Omental fat pad (tissue), 4 donors: ENCODE measurements around the gene VWF. TPM values are rescaled to one million over a fixed set of nuclear protein-coding genes. Genes with fewer than 3 reads are reported as not detected.

Experiments used
- ATAC-seq: fragments of 150-250 bp; one replicate; pipeline ENCODE4 v1.9.1; 2016; ENCODE audit warnings: mild to moderate bottlenecking, moderate library complexity; ENCODE audit not compliant: low FRiP score
- DNase-seq: peaks from one replicate; pipeline ENCODE4 v3.0.0-alpha.2; 2019; ENCODE audit warnings: low spot score
- CTCF ChIP-seq, 3 donors: fragments of 450-650 bp; IDR thresholded peaks; one replicate each; pipeline ENCODE4 v1.5.1; 2016 to 2017; ENCODE audit warnings: antibody characterized with exemption in 3 of 3, mild to moderate bottlenecking in 3 of 3, moderate library complexity in 2 of 3
- total RNA-seq, 4 donors: library from RNA; depleted of rRNA; stranded (reverse); fragments of >200 nt; gene quantifications; one replicate each; pipeline ENCODE4 v1.1.0, GENCODE V29; 2016

Gene VWF
- total RNA-seq, 4 donors from 2014 or later, result 78.4 to 1,203 (median 422) TPM

GRCh38 chr12:6065863-6066199, 58.6 kb downstream of the VWF start:
- no peak for TF ChIP-seq CTCF (IDR thresholded peaks at IDR 0.05)
- no peak for ATAC-seq
- no peak for DNase-seq

GRCh38 chr12:6065131-6065862, 59.2 kb downstream of the VWF start:
- no peak for ATAC-seq
- no peak for DNase-seq
- no peak for TF ChIP-seq CTCF (IDR thresholded peaks at IDR 0.05)

GRCh38 chr12:6062757-6063735, 61.4 kb downstream of the VWF start:
- DNase-seq (no peak), ATAC-seq (no peak)
- peak in 1 of 3 donors; percentile 66 for TF ChIP-seq CTCF (IDR thresholded peaks at IDR 0.05)

GRCh38 chr12:6062395-6062756, 62.1 kb downstream of the VWF start:
- DNase-seq (no peak), ATAC-seq (no peak)
- no peak for TF ChIP-seq CTCF (IDR thresholded peaks at IDR 0.05)

GRCh38 chr12:6061660-6062059, 62.8 kb downstream of the VWF start:
- no peak for DNase-seq
- ATAC-seq, result no peak
- TF ChIP-seq CTCF (IDR thresholded peaks at IDR 0.05), result no peak

GRCh38 chr12:6059860-6060565, 64.5 kb downstream of the VWF start:
- no peak for TF ChIP-seq CTCF (IDR thresholded peaks at IDR 0.05)
- DNase-seq, result no peak
- no peak for ATAC-seq
